ENCODE data around the gene RSPH10B. TPM values are rescaled to one million over a fixed set of nuclear protein-coding genes. Genes with fewer than 3 reads are reported as not detected.
"Not testable (repeated sequence)": the region's sequence is repeated elsewhere in the genome, so short reads cannot be mapped to it uniquely, and the experiment has no call there.

Gene RSPH10B
- total and polyA plus RNA-seq, 10 of the 15 experiments (the other 5 are each of a cell fraction or from before 2014, with no cell fraction given): 0.03 TPM; not detected in 9

- DNase-seq (ENCODE audit: low read depth, low spot score); SMC1A ChIA-PET (ENCODE audit: uncharacterized antibody, unreplicated experiment); CTCF ChIA-PET; H4K20me1 ChIP-seq (ENCODE audit: control insufficient read depth, insufficient read depth); POLR2A ChIA-PET; H3K9me3 ChIP-seq (replicated peaks; ENCODE audit: control insufficient read depth, insufficient read depth, low read length); H3K27ac ChIP-seq (ENCODE audit: control insufficient read depth, insufficient read depth); in situ Hi-C loops (cut with MboI); BruUV-seq (replicated peaks); H3K36me3 ChIP-seq (ENCODE audit: control insufficient read depth in 2 of 2, insufficient read depth in 2 of 2, low read length in 1 of 2); RAD21 ChIA-PET (ENCODE audit: unreplicated experiment); H3K27me3 ChIP-seq (replicated peaks in 1 of 2; ENCODE audit: control insufficient read depth in 2 of 2, insufficient read depth in 2 of 2, low read length in 1 of 2); H3K79me2 ChIP-seq (ENCODE audit: control insufficient read depth, insufficient read depth, low read length); H3K4me1 ChIP-seq (ENCODE audit: control insufficient read depth, insufficient read depth, low read length); intact Hi-C loops (cut with micrococcal nuclease; ENCODE audit: unreplicated experiment): not testable (repeated sequence)
- ATAC-seq (peak; percentile 95), FAIRE-seq (peak; percentile 96)
- peak within 1 kb of the TSS; percentile 35; the same call in 1 of the 2 replicates for H3K9ac ChIP-seq (ENCODE audit: control insufficient read depth, insufficient read depth, low read length)
- under 1% methylated on average over 15 of the region's 64 CpGs for WGBS (ENCODE audit: insufficient coverage, insufficient replicate concordance, low lambda C conversion rate, missing lambda C conversion rate)
- peak within 1 kb of the TSS; percentile 53; the same call in 1 of the 2 replicates for H3K4me3 ChIP-seq
- peak within 1 kb of the TSS; percentile 15; the same call in 1 of the 2 replicates for H2AFZ ChIP-seq (ENCODE audit: control insufficient read depth, low read depth, low read length)
- peak within 1 kb of the TSS; percentile 33 for H3K4me2 ChIP-seq (ENCODE audit: control insufficient read depth, insufficient read depth)
- TF ChIP-seq ZBTB40 (IDR thresholded peaks at IDR 0.05; ENCODE audit: borderline replicate concordance): peak; percentile 74; the same call in 1 of the 2 replicates
- TF ChIP-seq EGR1 (IDR thresholded peaks at IDR 0.05; ENCODE audit: borderline replicate concordance in 1 of 2, low read depth in 2 of 2, low read length in 2 of 2): peak in 1 of 2 experiments; percentile 29; a peak in 1 of 3 replicates
- TF ChIP-seq GABPA (IDR thresholded peaks at IDR 0.05; ENCODE audit: low read depth): peak; percentile 82
- peak in 1 of 2 experiments; percentile 91; a peak in 2 of 4 replicates for TF ChIP-seq ETV6 (conservative IDR thresholded peaks at IDR 0.05 in 1 of 2, IDR thresholded peaks at IDR 0.05 in 1 of 2; ENCODE audit: borderline replicate concordance in 1 of 2, low read depth in 1 of 2)
- peak; percentile 12 to 29 (median 20); a peak in 3 of 6 replicates for TF ChIP-seq CTCF (IDR thresholded peaks at IDR 0.05 in 2 of 3, conservative IDR thresholded peaks at IDR 0.05 in 1 of 3; ENCODE audit: control insufficient read depth in 2 of 3, extremely low read depth in 1 of 3, insufficient read depth in 1 of 3, low read depth in 3 of 3, low read length in 3 of 3)
- TF ChIP-seq CREM (IDR thresholded peaks at IDR 0.05; ENCODE audit: low read depth): 0 out of 2 replicates have a peak, but pooled peaks have one; percentile 17
- TF ChIP-seq POLR2A (IDR thresholded peaks at IDR 0.05; ENCODE audit: low read depth, low read length): peak; percentile 24; the same call in 1 of the 2 replicates
- 0 out of 2 replicates have a peak, but pooled peaks have one; percentile 17 for TF ChIP-seq RUNX3 (IDR thresholded peaks at IDR 0.05; ENCODE audit: low read length)
- peak; percentile 88 for TF ChIP-seq NR2C1 (IDR thresholded peaks at IDR 0.05)
These were observed 71.8 kb downstream of the RSPH10B start, which contains the start of gene CCZ1 for GRCh38 chr7:5898480-5899224. Gene CCZ1 (plus strand): TSS chr7:5898733. CDS start chr7:5898800, 67 bp downstream.

All from GM12878 (cell line).